HUES48 (cell line): ENCODE data around the gene ACOX2.
A peak's percentile ranks its signal among the peaks of the same experiment; 100 is the strongest.

ENCODE experiments used
- H3K27ac ChIP-seq: one replicate; pipeline ENCODE4 v1.7.0; 2013; ENCODE audit warnings: low read depth, low read length, inconsistent platforms
- H3K27me3 ChIP-seq: 2 replicates; pipeline ENCODE4 v1.6.1; 2013; ENCODE audit warnings: mild to moderate bottlenecking, low read length; ENCODE audit not compliant: control insufficient read depth, insufficient read depth
- H3K36me3 ChIP-seq: 2 replicates; pipeline ENCODE4 v1.6.1; 2013; ENCODE audit warnings: low read length; ENCODE audit not compliant: control insufficient read depth, insufficient read depth
- H3K4me1 ChIP-seq: 2 replicates; pipeline ENCODE4 v1.6.1; 2013; ENCODE audit warnings: mild to moderate bottlenecking, low read length; ENCODE audit not compliant: control insufficient read depth, insufficient read depth
- H3K4me3 ChIP-seq: 2 replicates; pipeline ENCODE4 v1.5.1; 2013; ENCODE audit warnings: mild to moderate bottlenecking, low read depth, low read length
- H3K9ac ChIP-seq: 2 replicates; pipeline ENCODE4 v1.6.1; 2013; ENCODE audit warnings: mild to moderate bottlenecking, low read depth, low read length, moderate library complexity
- H3K9me3 ChIP-seq: 2 replicates; pipeline ENCODE4 v1.6.1; 2013; ENCODE audit warnings: low read length; ENCODE audit not compliant: control insufficient read depth, insufficient read depth

The ACOX2 gene

DNA sequence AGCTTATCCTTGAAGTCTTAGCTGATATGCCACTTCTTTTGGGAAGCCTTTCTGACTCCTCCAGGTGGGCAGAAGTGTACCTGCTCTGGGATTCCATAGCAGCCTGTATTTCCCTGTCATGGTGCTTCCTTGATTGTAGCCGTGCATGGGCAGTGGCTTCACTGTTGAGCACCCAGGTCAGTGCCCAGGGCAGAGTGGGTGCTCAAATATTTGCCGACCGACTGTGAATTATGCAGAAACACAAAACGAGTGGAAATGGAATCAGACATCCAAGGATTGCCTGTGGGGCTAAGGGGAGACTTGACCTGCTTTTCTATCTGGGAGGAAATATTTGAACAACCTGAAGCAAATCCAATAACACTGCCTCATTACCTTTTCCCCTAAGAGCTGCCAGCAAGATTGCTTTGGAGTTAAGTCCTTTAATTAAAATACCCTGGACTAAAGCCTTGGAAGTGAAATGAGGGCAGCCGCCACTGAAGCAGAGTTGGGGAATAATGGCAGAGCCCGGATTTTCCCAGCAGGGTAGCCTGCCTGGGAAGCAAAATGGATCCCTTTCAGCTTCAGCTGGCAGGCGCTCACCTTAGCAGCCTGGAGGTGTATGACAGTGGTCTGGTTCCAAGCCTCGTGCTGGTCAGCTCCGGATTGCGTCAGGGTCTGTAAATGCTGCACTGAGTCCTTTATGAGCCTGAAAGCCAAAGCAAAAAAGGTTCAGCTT, 14.9 kb downstream of the ACOX2 start:
- H3K4me3 ChIP-seq = no peak overlapping the region
- no peaks in the 10 kb centered on the region for H3K27me3 ChIP-seq
- H3K27ac ChIP-seq = peak overlapping the region; percentile 62
- peaks cover 20% of the 10 kb centered on the region for H3K4me1 ChIP-seq
- H3K36me3 ChIP-seq = no peaks in the 10 kb centered on the region
- H3K9me3 ChIP-seq = no peaks in the 10 kb centered on the region
- no peak overlapping the region for H3K9ac ChIP-seq

DNA sequence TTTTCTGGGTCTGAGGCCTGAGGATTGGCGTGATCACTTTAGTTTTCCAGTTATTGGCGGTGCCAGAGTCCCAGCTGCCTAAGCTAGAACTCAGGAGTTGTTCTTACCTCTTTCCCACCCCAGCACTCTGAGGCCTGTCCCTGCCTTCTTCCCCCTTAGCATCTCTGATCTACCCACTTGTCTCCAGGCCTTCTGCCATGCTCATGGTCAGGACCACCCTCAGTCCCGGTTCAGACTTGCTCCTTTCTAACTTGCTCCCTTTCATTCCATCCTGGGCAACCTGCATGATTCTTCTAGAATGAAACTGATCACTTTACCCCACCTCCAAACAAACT, 15.7 kb downstream of the ACOX2 start:
- no peaks in the 10 kb centered on the region for H3K27me3 ChIP-seq
- no peak overlapping the region for H3K27ac ChIP-seq
- H3K4me1 ChIP-seq = peaks cover 17% of the 10 kb centered on the region
- no peak overlapping the region for H3K9ac ChIP-seq
- H3K9me3 ChIP-seq = no peaks in the 10 kb centered on the region
- no peaks in the 10 kb centered on the region for H3K36me3 ChIP-seq
- no peak overlapping the region for H3K4me3 ChIP-seq

DNA sequence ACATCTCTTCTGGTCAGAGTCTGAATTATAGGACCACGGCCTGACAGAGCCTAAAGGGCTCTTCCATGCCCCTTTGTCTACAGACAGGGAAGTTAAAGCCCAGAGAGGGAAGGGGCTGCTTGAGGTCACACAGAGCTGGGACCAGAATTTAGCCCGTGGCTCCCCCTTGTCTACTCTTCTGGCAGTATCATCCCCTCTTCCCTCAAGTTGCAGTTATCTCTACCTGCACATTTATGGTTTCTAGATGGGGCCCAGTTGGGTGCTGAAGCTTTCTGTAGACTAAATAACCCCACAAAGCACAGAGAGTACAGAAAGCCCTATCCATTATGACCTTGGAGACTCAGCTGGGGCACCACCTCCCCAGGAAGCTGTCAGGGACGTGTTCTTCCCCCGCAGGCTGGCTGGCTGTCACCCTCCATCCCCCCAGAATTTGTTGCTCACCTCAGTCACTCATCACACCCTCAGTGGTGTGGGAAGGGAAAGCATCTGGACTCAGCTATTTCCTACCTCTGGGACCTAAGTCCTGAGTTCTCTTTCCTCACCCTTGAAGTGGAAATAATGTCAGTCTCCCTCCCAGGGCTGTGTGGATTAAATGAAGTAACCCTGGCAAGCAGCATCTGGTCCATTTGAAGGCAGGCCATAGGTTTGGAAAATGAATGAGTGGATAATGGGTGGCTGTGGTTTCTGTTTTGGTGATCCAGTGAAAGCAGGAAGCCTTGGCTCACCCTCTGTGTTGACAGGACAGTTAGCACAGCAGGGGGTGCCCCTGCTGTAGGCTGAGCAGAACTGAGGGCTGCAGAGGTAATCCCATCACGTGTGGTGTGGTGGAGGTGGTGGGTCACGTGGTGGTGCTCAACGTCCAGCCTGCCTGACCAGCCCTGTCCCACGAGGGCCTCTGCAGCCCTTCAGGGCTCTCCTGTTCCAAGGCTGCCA, 16.3 kb downstream of the ACOX2 start:
- H3K27me3 ChIP-seq = no peaks in the 10 kb centered on the region
- no peak overlapping the region for H3K27ac ChIP-seq
- no peak overlapping the region for H3K9ac ChIP-seq
- no peak overlapping the region for H3K4me3 ChIP-seq
- no peaks in the 10 kb centered on the region for H3K9me3 ChIP-seq
- no peaks in the 10 kb centered on the region for H3K36me3 ChIP-seq
- H3K4me1 ChIP-seq = peaks cover 16% of the 10 kb centered on the region

GRCh38 chr3:58519668-58520402, 17.2 kb downstream of the ACOX2 start:
- H3K9me3 ChIP-seq = no peaks in the 10 kb centered on the region
- H3K4me3 ChIP-seq = no peak overlapping the region
- H3K9ac ChIP-seq = no peak overlapping the region
- peaks cover 16% of the 10 kb centered on the region for H3K4me1 ChIP-seq
- H3K36me3 ChIP-seq = no peaks in the 10 kb centered on the region
- no peak overlapping the region for H3K27ac ChIP-seq
- H3K27me3 ChIP-seq = no peaks in the 10 kb centered on the region

GRCh38 chr3:58518291-58518789, 18.6 kb downstream of the ACOX2 start:
- Histone ChIP-seq H3K9me3 (no peaks in the 10 kb centered on the region), H3K36me3 (no peaks in the 10 kb centered on the region)

DNA sequence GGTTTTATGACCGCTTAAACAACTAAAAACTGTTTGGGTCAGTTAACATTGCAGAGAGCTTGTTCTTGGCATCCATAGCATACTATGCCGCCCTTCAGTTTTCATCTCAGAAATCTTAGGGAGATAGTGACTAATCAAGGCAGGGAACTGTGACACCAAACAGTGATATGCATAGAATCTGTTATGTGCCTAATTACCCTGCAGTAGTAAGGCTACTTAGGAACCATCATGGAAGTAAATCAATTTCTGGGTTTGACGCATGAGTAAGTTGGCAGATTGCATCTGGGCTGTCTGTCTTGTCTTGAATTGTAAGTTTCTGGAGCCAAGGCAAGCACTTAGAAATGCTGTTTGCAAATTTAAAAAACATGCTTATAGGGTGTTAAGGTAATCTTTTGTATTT, 22.6 kb downstream of the ACOX2 start:
- no peaks in the 10 kb centered on the region for H3K4me1 ChIP-seq
- no peaks in the 10 kb centered on the region for H3K36me3 ChIP-seq

More at GRCh38 chr3:58518291-58518789, 18.6 kb downstream of the ACOX2 start:
- no peaks in the 10 kb centered on the region for H3K27me3 ChIP-seq
- H3K4me3 ChIP-seq = no peak overlapping the region
- H3K4me1 ChIP-seq = peaks cover 16% of the 10 kb centered on the region
- H3K27ac ChIP-seq = no peak overlapping the region
- no peak overlapping the region for H3K9ac ChIP-seq

DNA sequence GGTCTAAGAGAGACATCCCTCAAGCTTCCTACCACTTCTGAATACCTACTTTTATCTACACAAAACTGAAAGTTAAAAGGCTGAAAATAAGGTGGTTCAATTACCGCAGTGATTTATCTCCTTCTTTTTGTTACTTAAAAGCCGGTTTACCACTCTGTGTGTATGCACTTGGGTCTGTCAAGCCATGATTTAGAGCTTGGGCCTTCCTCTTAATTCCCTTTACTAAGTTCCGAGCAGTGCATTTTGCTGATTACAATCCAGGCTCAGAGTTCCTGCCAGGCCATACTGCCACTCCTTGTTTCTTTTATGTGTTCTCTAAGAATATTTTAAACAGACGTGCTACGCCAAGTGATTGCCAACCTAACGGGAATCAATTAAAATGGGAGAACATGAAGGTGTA, 28.6 kb downstream of the ACOX2 start:
- no peaks in the 10 kb centered on the region for H3K9me3 ChIP-seq
- no peak overlapping the region for H3K9ac ChIP-seq
- H3K27ac ChIP-seq = no peak overlapping the region
- H3K36me3 ChIP-seq = no peaks in the 10 kb centered on the region
- no peak overlapping the region for H3K4me3 ChIP-seq
- no peaks in the 10 kb centered on the region for H3K27me3 ChIP-seq
- H3K4me1 ChIP-seq = no peaks in the 10 kb centered on the region

More for the DNA sequence above, 22.6 kb downstream of the ACOX2 start:
- Histone ChIP-seq H3K9ac (no peak overlapping the region), H3K27ac (no peak overlapping the region), H3K27me3 (no peaks in the 10 kb centered on the region), H3K9me3 (no peaks in the 10 kb centered on the region), H3K4me3 (no peak overlapping the region)

DNA sequence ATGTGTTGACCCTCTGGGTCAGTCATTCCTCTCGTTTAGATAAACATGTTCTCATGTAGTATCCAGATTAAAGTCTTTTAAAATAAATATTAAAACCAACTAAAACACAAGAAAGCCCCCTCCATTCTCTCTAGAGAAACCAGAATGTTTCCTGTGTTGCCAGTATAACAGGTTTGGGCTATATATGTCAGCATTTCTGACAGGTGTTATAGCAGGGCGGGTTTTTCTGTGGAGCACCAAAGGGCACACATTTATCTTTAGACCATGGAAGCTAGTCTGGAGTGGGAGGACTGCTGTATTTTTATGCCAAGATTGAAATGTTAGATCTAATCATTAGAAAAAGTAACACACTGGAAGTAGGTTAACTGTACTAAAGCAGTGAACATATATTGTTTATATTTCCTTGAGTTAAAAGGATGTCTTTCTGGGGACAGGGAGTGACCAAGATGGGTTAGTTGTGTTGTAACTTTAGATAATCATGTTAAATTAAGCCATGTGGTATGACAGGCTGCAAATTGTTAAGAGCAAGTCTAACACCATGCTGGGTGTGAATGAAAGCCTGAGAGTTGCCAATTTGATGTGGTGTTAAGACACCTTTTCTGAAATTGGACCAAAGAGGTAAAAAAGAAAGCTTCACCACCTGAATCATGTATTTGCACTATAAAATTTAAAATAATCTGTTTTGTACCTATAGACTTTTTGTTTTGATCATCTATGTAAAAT, 29.5 kb downstream of the ACOX2 start:
- no peaks in the 10 kb centered on the region for H3K27me3 ChIP-seq
- no peak overlapping the region for H3K4me3 ChIP-seq
- no peaks in the 10 kb centered on the region for H3K9me3 ChIP-seq
- H3K36me3 ChIP-seq = no peaks in the 10 kb centered on the region; the same call in 1 of the 2 replicates
- no peaks in the 10 kb centered on the region for H3K4me1 ChIP-seq
- H3K27ac ChIP-seq = no peak overlapping the region
- no peak overlapping the region for H3K9ac ChIP-seq

GRCh38 chr3:58502872-58503271, 34.1 kb downstream of the ACOX2 start:
- peaks cover 13% of the 10 kb centered on the region for H3K36me3 ChIP-seq
- H3K4me1 ChIP-seq = no peaks in the 10 kb centered on the region
- H3K27me3 ChIP-seq = no peaks in the 10 kb centered on the region
- no peaks in the 10 kb centered on the region for H3K9me3 ChIP-seq
- no peak overlapping the region for H3K9ac ChIP-seq
- no peak overlapping the region for H3K4me3 ChIP-seq
- H3K27ac ChIP-seq = no peak overlapping the region

DNA sequence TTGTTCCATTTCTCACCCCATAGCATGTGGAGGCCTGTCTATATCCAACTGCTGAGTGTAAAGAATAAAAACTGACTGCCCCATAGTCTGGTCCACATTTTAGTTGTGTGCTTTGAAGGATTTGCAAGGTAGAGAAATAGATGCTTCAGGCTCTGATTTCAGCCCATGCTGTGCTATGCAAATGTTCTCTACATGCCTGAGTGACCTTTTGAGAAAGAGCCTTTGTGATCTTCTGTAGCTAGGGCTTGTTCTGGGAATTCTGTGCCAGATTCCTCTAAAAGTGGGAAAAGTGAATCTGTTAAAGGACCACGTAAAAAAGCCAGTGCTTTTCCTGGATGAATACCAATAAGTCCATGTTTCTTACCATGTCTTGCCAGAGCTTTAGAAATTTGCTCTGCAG, 39.9 kb downstream of the ACOX2 start:
- Histone ChIP-seq H3K27ac (peak overlapping the region; percentile 91), H3K27me3 (no peaks in the 10 kb centered on the region), H3K4me1 (peaks cover 50% of the 10 kb centered on the region), H3K9me3 (no peaks in the 10 kb centered on the region), H3K36me3 (peaks cover 13% of the 10 kb centered on the region), H3K9ac (no peak overlapping the region), H3K4me3 (peak overlapping the region; percentile 43)
